Stimulated activated CD4-positive, alpha-beta T cell treated with anti-CD3 and anti-CD28 coated beads, Interleukin-4, amount 100 ng/mL, for 48 hours (primary cell): ENCODE measurements around the gene ANTXR1.

Source experiments
- DNase-seq, 2 donors: peaks; one replicate each; pipeline ENCODE4 v3.0.0-alpha.2; 2020; ENCODE audit warnings: low read depth in 2 of 2

ANTXR1 gene

GRCh38 chr2:69097148-69097610 is 84.2 kb downstream of the ANTXR1 start:
- DNase-seq = no peak

GRCh38 chr2:69097891-69098655 is 85.1 kb downstream of the ANTXR1 start:
- DNase-seq = no peak

GRCh38 chr2:69099541-69099940 is 86.6 kb downstream of the ANTXR1 start:
- no peak for DNase-seq

- DNase-seq = no peak
Observed at GRCh38 chr2:69100220-69100723, 87.3 kb downstream of the ANTXR1 start.

- no peak for DNase-seq
Observed at GRCh38 chr2:69102041-69102593, 89.1 kb downstream of the ANTXR1 start.

GRCh38 chr2:69103419-69103818 is 90.4 kb downstream of the ANTXR1 start:
- no peak for DNase-seq

GRCh38 chr2:69104261-69104660 is 91.3 kb downstream of the ANTXR1 start:
- DNase-seq = no peak

GRCh38 chr2:69109255-69109654 is 96.3 kb downstream of the ANTXR1 start:
- DNase-seq = no peak

- no peak for DNase-seq
Observed at GRCh38 chr2:69111076-69111475, 98.1 kb downstream of the ANTXR1 start.

- DNase-seq = no peak
Observed at GRCh38 chr2:69113627-69114026, 100.6 kb downstream of the ANTXR1 start.

- DNase-seq = no peak
Observed at GRCh38 chr2:69114534-69114933, 101.6 kb downstream of the ANTXR1 start.

- DNase-seq = no peak
Observed at GRCh38 chr2:69116438-69116837, 103.5 kb downstream of the ANTXR1 start.

GRCh38 chr2:69118609-69119008 is 105.6 kb downstream of the ANTXR1 start:
- DNase-seq = no peak

GRCh38 chr2:69119104-69119894 is 106.3 kb downstream of the ANTXR1 start:
- DNase-seq = no peak

- no peak for DNase-seq
Observed at GRCh38 chr2:69122271-69122670, 109.3 kb downstream of the ANTXR1 start.

GRCh38 chr2:69123182-69123581 is 110.2 kb downstream of the ANTXR1 start:
- DNase-seq = no peak

- no peak for DNase-seq
Observed at GRCh38 chr2:69124343-69124742, 111.4 kb downstream of the ANTXR1 start.

GRCh38 chr2:69125816-69126215 is 112.8 kb downstream of the ANTXR1 start:
- no peak for DNase-seq

GRCh38 chr2:69126341-69126740 is 113.4 kb downstream of the ANTXR1 start:
- no peak for DNase-seq

- DNase-seq = no peak
Observed at GRCh38 chr2:69131452-69131851, 118.5 kb downstream of the ANTXR1 start.

GRCh38 chr2:69131983-69132675 is 119.2 kb downstream of the ANTXR1 start:
- no peak for DNase-seq
